Activated CD8-positive, alpha-beta memory T cell treated with anti-CD3 and anti-CD28 coated beads for 24 hours (primary cell): Measurements from ENCODE around the gene ANKS3.

ENCODE experiments used
- DNase-seq: peaks from one replicate; pipeline ENCODE4 v3.0.0-alpha.2; 2020

ANKS3 gene

GRCh38 chr16:4664538-4665418 lies 69.3 kb downstream of the ANKS3 start:
- peak; percentile 81 for DNase-seq

- DNase-seq, result no peak
These were observed 70.2 kb downstream of the ANKS3 start for GRCh38 chr16:4663777-4664465.

DNA sequence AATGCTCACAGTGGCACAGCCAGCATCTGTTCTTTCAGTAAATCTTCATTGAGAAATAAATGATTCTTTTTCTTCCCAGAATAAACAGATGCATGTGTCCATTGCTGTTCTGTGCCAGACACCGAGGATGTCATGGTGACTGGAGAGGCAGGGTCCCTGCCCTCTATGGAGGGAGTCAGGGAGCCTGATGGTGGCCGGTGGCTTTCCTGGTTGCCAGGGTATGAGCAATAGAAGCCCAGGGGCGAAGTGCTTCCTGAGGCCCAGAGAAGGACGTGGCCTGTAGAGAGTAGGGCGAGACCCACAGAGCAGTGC lies 70.7 kb downstream of the ANKS3 start:
- DNase-seq, result no peak

GRCh38 chr16:4661661-4662060 lies 72.4 kb downstream of the ANKS3 start:
- DNase-seq, result no peak

GRCh38 chr16:4660454-4661007 lies 73.5 kb downstream of the ANKS3 start:
- peak; percentile 91 for DNase-seq

DNA sequence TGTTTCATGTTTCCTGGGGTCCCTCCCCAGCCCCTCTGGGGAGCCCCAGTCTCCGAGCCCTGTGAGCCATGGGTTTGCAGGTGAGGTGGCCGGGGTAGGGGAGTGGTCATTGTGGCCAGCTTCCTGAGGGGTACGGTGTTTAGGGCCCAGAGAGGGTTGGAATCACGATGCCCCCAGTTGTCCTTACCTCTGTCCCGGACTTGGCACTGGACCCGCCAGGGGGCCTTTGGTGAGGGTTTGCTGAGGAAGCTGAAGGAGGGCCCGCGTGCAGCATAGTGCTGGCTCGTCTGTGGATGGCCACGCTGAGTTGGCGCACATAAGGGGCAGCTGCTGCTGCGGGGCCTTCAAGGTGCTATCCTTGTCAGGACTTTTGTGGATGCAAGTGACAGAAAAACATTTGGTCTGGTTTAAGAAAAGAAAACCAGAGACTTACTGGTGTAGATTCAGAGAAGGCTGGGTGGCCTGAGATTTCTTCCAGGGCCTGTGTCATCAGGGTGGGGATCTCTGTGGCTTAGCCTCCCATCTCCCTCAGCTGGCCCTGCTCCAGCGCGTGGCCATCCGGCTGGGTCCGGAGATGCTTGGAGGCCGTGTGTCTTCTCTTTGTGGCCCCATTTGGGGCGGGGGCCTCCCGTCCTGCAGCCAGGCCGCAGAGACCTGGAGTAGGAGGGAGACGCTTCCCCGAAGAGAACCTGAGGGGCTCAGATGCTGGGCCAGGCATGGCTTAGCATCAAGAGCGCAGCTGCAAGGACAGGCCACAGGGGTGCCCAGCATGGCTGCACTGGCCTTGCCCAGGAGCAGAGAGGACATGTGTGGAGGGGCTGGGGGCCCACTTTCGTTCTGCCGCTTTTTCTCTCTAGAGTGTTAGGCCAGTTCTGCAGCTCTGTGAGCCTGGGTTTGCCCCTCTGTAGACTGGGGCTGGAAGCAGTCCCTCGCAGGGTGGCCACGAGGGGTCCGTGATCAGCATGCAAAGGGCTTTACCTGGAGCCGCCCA lies 74.4 kb downstream of the ANKS3 start:
- DNase-seq, result no peak

DNA sequence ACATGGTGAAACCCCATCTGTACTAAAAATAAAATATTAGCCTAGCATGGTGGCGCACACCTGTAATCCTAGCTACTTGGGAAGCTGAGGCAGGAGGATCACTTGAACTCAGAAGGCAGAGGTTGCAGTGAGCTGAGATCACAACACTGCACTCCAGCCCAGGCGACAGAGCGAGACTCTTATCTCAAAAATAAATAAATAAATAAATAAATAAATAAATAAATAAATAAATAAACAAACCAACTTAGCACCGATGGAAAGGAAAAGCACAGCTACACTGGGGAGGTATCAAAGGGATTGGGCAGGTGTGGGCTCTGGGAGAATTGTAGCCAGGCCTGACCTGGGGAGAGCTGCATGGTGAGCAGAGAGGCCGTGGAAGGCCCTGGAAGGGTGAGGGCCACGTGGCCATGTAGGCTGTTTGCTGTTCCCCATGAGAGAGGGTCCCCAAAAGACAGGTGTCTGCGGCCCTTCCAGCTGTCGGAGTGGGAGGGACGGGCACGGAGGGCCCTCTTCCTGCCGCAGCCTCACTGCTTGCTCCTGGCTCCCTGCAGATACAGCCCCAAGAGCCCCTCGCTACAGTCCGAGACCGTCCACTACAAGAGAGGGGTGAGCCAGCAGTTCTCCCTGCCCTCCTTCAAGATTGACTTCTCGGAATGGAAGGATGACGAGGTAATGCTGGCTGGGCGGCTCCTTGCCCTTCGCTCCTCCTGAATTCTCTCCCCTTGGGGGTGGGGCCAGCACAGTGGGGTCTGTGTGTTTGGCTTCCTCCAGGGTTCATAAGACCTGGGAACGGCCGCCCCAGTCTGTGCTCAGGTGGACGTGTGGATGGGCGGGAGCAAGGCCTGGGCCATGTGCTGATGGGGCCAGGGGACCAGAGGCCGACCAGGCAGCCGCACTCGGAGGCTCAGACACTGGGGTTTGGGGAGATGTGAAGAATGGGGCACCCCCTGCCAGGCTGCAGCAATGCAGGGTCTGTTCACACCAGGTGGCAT lies 77.1 kb downstream of the ANKS3 start:
- no peak for DNase-seq

DNA sequence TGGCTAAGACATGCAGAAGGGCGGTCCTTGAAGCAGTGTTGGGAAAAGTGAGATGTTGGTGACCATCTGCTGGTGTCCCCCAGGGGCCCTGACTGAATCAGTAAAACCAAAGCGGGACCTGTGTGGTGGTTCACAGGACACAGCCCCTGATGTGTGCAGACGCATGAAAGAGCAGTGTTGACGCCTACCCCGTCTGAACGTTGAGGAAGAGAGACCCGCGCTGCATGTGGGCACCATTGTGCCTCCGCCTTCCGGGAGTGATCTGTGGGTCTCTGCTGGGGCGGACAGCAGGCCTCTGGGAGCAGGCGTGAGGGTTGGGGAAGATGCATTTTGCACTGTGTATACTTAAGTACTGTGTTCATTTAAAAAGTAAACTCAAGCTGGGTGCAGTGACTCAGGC lies 77.8 kb downstream of the ANKS3 start:
- DNase-seq, result no peak

DNA sequence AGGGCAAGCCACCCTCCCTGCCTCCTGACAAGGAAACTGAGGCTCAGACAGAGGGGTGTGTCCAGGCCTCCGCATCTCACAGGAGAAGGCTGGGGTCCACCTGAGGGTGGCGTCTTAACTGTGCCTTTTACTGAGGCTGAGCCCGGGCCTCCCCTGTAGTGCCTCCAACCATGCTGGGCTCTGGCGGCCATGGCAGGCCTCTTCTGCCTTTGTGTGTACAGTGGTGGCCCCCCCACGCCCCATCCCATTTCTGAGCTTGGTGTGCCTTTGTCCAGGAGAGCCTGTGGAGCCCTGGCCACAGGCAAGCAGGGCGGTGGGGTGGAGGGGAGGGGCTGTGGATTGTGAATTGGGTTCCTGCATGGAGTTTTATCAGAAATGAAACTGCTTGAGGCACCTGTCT lies 78.3 kb downstream of the ANKS3 start:
- DNase-seq, result no peak

GRCh38 chr16:4654964-4655590 lies 79.0 kb downstream of the ANKS3 start:
- DNase-seq, result no peak

DNA sequence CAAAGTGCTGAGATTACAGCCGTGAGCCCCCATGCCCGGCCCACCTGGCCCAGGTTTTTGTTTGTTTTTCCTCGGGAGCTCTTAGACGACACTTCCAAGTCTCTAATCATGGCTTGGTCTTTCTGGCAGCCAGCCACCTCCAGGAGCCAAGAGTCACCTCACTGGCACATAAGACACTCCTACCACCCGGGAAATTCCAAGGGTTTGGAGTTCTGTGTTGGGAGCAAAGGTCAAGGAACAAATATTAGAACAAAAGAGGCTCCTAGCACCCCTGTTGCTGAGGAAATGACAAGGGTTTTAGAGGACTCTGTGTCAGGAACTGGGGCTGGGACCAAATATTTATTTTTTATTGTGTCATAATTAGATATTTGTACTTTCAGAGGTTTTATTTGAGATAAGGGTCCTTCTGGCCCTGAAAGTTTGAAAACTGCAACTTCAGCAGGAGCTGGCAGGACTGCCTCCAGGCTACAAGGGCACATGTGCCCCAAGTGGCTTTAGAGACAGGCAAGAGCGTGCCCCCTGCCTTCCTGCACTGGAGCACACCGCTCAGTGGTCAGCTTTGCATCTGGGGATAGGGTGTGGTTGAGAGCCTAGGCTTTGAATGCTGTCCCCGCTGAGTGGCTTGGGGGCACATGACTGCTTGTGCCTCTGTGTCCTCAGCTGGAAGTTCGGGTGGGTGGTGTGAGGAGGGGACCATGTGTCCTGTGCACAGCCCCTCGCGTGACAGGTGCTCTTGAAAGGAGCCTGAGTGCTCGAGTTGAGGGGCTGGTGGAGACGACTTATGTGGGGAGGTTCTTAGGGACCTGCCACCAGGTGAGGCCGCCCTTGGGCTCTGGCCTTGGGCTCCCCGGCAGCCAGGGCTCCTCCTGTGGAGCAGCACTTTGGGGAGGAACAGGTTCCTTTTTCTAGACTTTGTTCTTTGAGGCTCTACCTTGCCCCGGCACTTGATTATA lies 79.8 kb downstream of the ANKS3 start:
- no peak for DNase-seq

- no peak for DNase-seq
These were observed 81.5 kb downstream of the ANKS3 start for GRCh38 chr16:4652561-4652960.

DNA sequence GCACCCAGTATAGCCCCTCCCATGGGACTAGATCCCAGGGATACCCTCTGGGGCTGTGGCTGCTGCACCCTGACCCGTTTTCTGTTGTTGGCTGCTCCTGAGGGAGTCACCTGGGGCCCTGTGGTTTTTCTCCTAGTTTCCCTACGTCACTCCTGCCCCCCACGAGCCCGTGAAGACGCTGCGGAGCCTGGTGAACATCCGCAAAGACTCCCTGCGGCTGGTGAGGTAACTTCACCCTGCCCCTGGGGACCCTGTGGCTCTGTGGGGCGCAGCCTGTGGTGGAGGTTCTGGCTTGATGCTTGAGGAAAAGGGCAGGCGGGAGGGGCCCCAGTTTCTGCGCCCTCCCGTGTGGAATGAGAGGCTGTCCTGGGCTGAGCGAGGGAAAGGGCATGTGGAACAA lies 82.2 kb downstream of the ANKS3 start:
- DNase-seq, result no peak

GRCh38 chr16:4650443-4651074 lies 83.5 kb downstream of the ANKS3 start:
- peak; percentile 89 for DNase-seq

DNA sequence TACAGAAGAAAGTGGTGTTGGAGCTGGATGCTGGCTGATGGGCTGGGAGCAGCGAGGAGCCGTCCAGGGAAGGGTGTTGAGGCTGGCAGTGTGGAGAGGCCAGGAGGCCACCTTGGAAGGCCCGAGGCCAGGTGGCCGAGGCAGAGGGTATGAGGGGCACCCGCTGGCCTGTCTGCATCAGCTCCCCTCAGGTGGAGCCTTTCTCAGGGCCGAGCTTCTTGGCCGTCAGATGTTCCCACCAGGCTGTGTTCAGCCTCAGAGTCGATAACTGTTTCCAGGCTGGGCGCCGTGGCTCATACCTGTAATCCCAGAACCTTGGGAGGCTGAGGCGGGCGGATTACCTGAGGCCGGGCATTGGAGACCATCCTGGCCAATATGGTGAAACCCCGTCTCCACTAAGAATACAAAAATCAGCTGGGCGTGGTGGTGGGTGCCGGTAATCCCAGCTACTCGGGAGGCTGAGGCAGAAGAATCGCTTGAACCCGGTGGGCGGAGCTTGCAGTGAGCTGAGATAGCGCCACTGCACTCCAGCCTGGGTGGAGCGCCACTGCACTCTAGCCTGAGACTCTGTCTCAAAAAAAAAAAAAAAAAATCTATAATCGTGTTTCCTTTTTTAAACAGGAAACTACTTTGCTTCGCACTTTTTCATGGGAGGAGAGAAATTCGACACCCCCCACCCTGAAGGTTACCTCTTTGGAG lies 84.2 kb downstream of the ANKS3 start:
- DNase-seq, result no peak

DNA sequence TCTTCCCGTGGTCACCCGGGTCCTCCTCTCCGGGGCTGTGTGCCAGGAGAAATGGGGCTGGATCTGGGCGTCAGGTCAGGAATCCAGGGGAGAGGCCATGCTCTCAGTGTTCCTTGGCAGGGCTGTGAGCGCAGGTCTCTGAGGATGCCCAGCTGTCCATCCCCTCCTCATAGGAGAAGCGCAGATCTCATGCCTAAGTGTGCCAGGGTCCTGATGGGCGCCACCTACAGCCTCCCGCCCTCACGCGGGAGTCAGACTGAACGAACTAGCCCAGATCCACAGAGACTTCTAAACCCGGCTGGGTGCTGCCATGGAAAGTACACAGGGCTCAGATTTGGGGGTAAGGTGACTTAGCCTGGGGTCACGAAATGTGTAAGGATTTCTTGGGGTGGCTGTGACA lies 85.2 kb downstream of the ANKS3 start:
- DNase-seq, result no peak

GRCh38 chr16:4647644-4647980 lies 86.5 kb downstream of the ANKS3 start:
- no peak for DNase-seq

DNA sequence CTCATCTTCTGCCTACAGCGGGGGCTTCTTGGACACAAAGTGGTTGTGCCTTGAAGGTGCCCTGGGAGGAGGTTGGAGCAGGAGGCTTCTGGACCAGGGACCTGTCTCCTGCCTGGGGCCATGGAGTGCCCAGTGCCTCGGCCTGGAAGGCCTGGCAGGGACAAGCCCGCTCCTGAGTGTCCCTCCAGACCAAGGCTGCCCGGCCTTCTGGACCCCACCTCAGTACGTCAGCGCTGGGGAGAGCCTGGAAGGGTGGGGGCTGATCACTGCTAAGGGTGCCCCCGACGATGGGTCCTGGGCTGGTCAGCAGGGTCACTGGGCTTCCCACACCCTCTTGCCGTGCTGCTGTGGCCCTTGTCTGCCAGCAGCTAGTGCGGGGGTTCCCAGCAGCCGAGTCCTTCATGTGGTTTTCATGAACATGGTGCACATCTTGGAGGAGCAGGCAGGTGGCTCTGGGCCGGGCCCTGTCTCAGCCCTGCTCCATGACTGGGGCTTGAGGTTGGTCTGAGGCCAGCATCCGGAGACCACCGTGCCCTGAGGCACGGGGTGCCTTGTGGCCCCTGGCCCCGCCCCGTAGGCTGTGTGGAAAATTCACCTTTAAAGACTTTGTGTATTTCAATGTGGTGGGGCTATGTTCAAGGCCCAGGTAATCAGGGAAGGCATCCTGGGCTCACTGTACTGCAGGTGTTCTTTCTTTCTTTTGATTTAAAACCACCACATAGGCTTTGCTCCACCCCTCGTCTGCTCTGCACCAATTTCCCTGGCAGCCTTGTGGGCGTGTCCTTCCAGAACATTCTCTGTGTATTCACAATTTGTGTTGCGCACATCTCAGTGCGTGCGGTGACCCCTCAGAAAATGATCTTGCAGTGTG lies 87.1 kb downstream of the ANKS3 start:
- no peak for DNase-seq
